Measurements from ENCODE around the gene AGXT.

GRCh38 chr2:240874715-240875227, 6.1 kb downstream of the AGXT start:
- TF ChIP-seq NFRKB (IDR thresholded peaks at IDR 0.05) = no peak
- no peak for TF ChIP-seq FOXM1 (IDR thresholded peaks at IDR 0.05; ENCODE audit: borderline replicate concordance)
- TF ChIP-seq ELF4 (IDR thresholded peaks at IDR 0.05) = no peak
- TF ChIP-seq BHLHE40 (IDR thresholded peaks at IDR 0.05; ENCODE audit: borderline replicate concordance) = no peak
- TF ChIP-seq SUZ12 (IDR thresholded peaks at IDR 0.05) = no peak
- no peak for TF ChIP-seq TARDBP (IDR thresholded peaks at IDR 0.05)

All from HEK293T (cell line).